ENCODE results near the gene PCCA. TPM values are rescaled to one million over a fixed set of nuclear protein-coding genes. Genes with fewer than 3 reads are reported as not detected.

PCCA gene
- total RNA-seq, 2 donors from 2014 or later, result 52.7 to 66.4 TPM

- no peaks in the 10 kb centered on the region for H3K27me3 ChIP-seq (replicated peaks; ENCODE audit: insufficient read depth)
- WGBS, result 67% methylated on average over 2 of the region's 2 CpGs
- H3K4me1 ChIP-seq (replicated peaks), result no peaks in the 10 kb centered on the region
- no peak for TF ChIP-seq CTCF (IDR thresholded peaks at IDR 0.05)
- no peak for DNase-seq (ENCODE audit: low spot score)
- no peaks in the 10 kb centered on the region for H3K9me3 ChIP-seq
- intact Hi-C loops (cut with DNase I), result no loop called here
- no peak overlapping the region for H3K27ac ChIP-seq
- no peak overlapping the region for H3K4me3 ChIP-seq
- no peaks in the 10 kb centered on the region for H3K36me3 ChIP-seq
Measured at GRCh38 chr13:100208626-100209025, 119.7 kb downstream of the PCCA start.

GRCh38 chr13:100209857-100210825, 121.2 kb downstream of the PCCA start:
- no peak for DNase-seq (ENCODE audit: low spot score)
- WGBS, result 94% methylated on average over 8 of the region's 8 CpGs
- no peak for TF ChIP-seq POLR2AphosphoS5 (IDR thresholded peaks at IDR 0.05)
- TF ChIP-seq CTCF (IDR thresholded peaks at IDR 0.05), result no peak
- no peak for TF ChIP-seq POLR2A (IDR thresholded peaks at IDR 0.05)
- Histone ChIP-seq H3K4me3 (no peak overlapping the region), H3K9me3 (no peaks in the 10 kb centered on the region), H3K27ac (no peak overlapping the region), H3K36me3 (no peaks in the 10 kb centered on the region), H3K4me1 (replicated peaks) (no peaks in the 10 kb centered on the region), H3K27me3 (replicated peaks; ENCODE audit: insufficient read depth) (no peaks in the 10 kb centered on the region)
- intact Hi-C loops (cut with DNase I), result no loop called here

GRCh38 chr13:100211016-100211710, 122.3 kb downstream of the PCCA start:
- intact Hi-C loops (cut with DNase I), result no loop called here
- DNase-seq (ENCODE audit: low spot score), result no peak
- no peak overlapping the region for H3K27ac ChIP-seq
- TF ChIP-seq POLR2A (IDR thresholded peaks at IDR 0.05) (no peak), POLR2AphosphoS5 (IDR thresholded peaks at IDR 0.05) (no peak)
- no peaks in the 10 kb centered on the region for H3K4me1 ChIP-seq (replicated peaks)
- 84% methylated on average over 4 of the region's 4 CpGs for WGBS
- no peaks in the 10 kb centered on the region for H3K9me3 ChIP-seq
- H3K27me3 ChIP-seq (replicated peaks; ENCODE audit: insufficient read depth), result no peaks in the 10 kb centered on the region
- H3K36me3 ChIP-seq, result no peaks in the 10 kb centered on the region
- H3K4me3 ChIP-seq, result no peak overlapping the region

- intact Hi-C loops (cut with DNase I), result no loop called here
- no peaks in the 10 kb centered on the region for H3K4me1 ChIP-seq (replicated peaks)
- no peaks in the 10 kb centered on the region for H3K27me3 ChIP-seq (replicated peaks; ENCODE audit: insufficient read depth)
- WGBS, result 74% methylated on average over 2 of the region's 2 CpGs
- no peaks in the 10 kb centered on the region for H3K9me3 ChIP-seq
- TF ChIP-seq POLR2AphosphoS5 (IDR thresholded peaks at IDR 0.05), result no peak
- TF ChIP-seq POLR2A (IDR thresholded peaks at IDR 0.05), result no peak
- TF ChIP-seq CTCF (IDR thresholded peaks at IDR 0.05), result no peak
- H3K27ac ChIP-seq, result no peak overlapping the region
- no peak for DNase-seq (ENCODE audit: low spot score)
- no peak overlapping the region for H3K4me3 ChIP-seq
- no peaks in the 10 kb centered on the region for H3K36me3 ChIP-seq
Measured at GRCh38 chr13:100212904-100213553, 124.1 kb downstream of the PCCA start.

GRCh38 chr13:100213576-100213975, 124.7 kb downstream of the PCCA start:
- Histone ChIP-seq H3K27ac (no peak overlapping the region), H3K4me1 (replicated peaks) (no peaks in the 10 kb centered on the region), H3K27me3 (replicated peaks; ENCODE audit: insufficient read depth) (no peaks in the 10 kb centered on the region), H3K9me3 (no peaks in the 10 kb centered on the region), H3K4me3 (no peak overlapping the region), H3K36me3 (no peaks in the 10 kb centered on the region)
- WGBS, result 99% methylated on average over 2 of the region's 2 CpGs
- no peak for DNase-seq (ENCODE audit: low spot score)
- intact Hi-C loops (cut with DNase I), result no loop called here
- no peak for TF ChIP-seq POLR2A (IDR thresholded peaks at IDR 0.05)
- no peak for TF ChIP-seq POLR2AphosphoS5 (IDR thresholded peaks at IDR 0.05)
- TF ChIP-seq CTCF (IDR thresholded peaks at IDR 0.05), result no peak

Measured in prostate gland (tissue), 2 donors.